GM12878 (cell line): ENCODE results near the gene NAA10. TPM values are rescaled to one million over a fixed set of nuclear protein-coding genes. Genes with fewer than 3 reads are reported as not detected.

ENCODE experiments used
- ATAC-seq: fragments of 200-7000 bp; cut with Tn5 transposase; 3 replicates; pipeline ENCODE4 v1.9.1; 2020; ENCODE audit warnings: mild to moderate bottlenecking, moderate library complexity
- BruUV-seq: library from RNA; stranded (reverse); fragments of 400-500 nt; replicated peaks from 2 replicates; lab custom pipeline; 2021; lab: Mats Ljungman, UMichigan
- CTCF ChIA-PET: fragments of 300-600 bp; sonication (Branson Sonifier 250); formaldehyde crosslinking; extraction: SDS; loops from one replicate; lab custom pipeline; 2021; ENCODE audit warnings: inconsistent platforms; lab: Yijun Ruan, JAX
- POLR2A ChIA-PET: fragments of 350-600 bp; formaldehyde crosslinking; extraction: SDS; loops from one replicate; lab custom pipeline; 2021; ENCODE audit warnings: inconsistent platforms; lab: Charles Lee
- RAD21 ChIA-PET: fragments of 300-600 bp; sonication (Branson Sonifier 250); formaldehyde crosslinking; loops from one replicate; lab custom pipeline; 2023; ENCODE audit warnings: antibody characterized with exemption; ENCODE audit not compliant: unreplicated experiment; lab: Charles Lee
- SMC1A ChIA-PET: fragments of 300-600 bp; sonication (Branson Sonifier 250); formaldehyde crosslinking; loops from one replicate; lab custom pipeline; 2023; ENCODE audit not compliant: unreplicated experiment, uncharacterized antibody; lab: Charles Lee
- DNase-seq: peaks from one replicate; pipeline ENCODE4 v3.0.0-alpha.2; 2011; ENCODE audit warnings: low read depth, low spot score
- FAIRE-seq: peaks from 3 replicates; lab custom pipeline; 2011; peaks lifted over from hg19 to GRCh38; lab: Jason Lieb, UNC
- H2AFZ ChIP-seq: 2 replicates; pipeline ENCODE4 v1.6.0; 2011; ENCODE audit warnings: low read depth, low read length, control low read depth; ENCODE audit not compliant: control insufficient read depth
- H3K27ac ChIP-seq: 2 replicates; pipeline ENCODE4 v1.5.1; 2011; ENCODE audit warnings: control low read depth; ENCODE audit not compliant: control insufficient read depth, insufficient read depth
- H3K27me3 ChIP-seq, 2 experiments: replicated peaks in 1 of 2; 2 replicates each; pipeline versions ENCODE4 v1.6.0 to v1.6.1; 2011; ENCODE audit warnings: low read length in 1 of 2; ENCODE audit not compliant: control insufficient read depth in 2 of 2, insufficient read depth in 2 of 2
- H3K36me3 ChIP-seq, 2 experiments: 2 replicates each; pipeline ENCODE4 v1.5.1; 2011; ENCODE audit warnings: low read length in 1 of 2; ENCODE audit not compliant: control insufficient read depth in 2 of 2, insufficient read depth in 2 of 2
- H3K4me1 ChIP-seq: 2 replicates; pipeline ENCODE4 v1.6.1; 2011; ENCODE audit warnings: mild to moderate bottlenecking, low read length, moderate library complexity, mixed read lengths; ENCODE audit not compliant: control insufficient read depth, insufficient read depth
- H3K4me2 ChIP-seq: 2 replicates; pipeline ENCODE4 v1.6.0; 2011; ENCODE audit warnings: control low read depth; ENCODE audit not compliant: control insufficient read depth, insufficient read depth
- H3K4me3 ChIP-seq: fragments of 200-600 bp; sonication (generic); 2 replicates; pipeline ENCODE4 v1.5.1; 2016
- H3K79me2 ChIP-seq: 2 replicates; pipeline ENCODE4 v1.6.0; 2011; ENCODE audit warnings: low read length; ENCODE audit not compliant: control insufficient read depth, insufficient read depth
- H3K9ac ChIP-seq: 2 replicates; pipeline ENCODE4 v1.8.0; 2011; ENCODE audit warnings: low read length, control low read depth, mixed read lengths; ENCODE audit not compliant: control insufficient read depth, insufficient read depth
- H3K9me3 ChIP-seq: replicated peaks from 3 replicates; pipeline ENCODE4 v1.5.1; 2011; ENCODE audit warnings: mild to moderate bottlenecking, low read length; ENCODE audit not compliant: control insufficient read depth, insufficient read depth
- H4K20me1 ChIP-seq: 2 replicates; pipeline ENCODE4 v1.6.0; 2011; ENCODE audit not compliant: control insufficient read depth, insufficient read depth
- ASH2L ChIP-seq: fragments of 300-600, 200-600 bp; sonication (generic); IDR thresholded peaks from 2 replicates; pipeline ENCODE4 v1.6.1; 2017; ENCODE audit warnings: low read depth, mild to moderate bottlenecking, borderline replicate concordance
- ATF3 ChIP-seq: IDR thresholded peaks from 2 replicates; pipeline ENCODE4 v1.6.1; 2011; ENCODE audit warnings: low read depth, mild to moderate bottlenecking, low read length, moderate library complexity, borderline replicate concordance; ENCODE audit errors: extremely low read depth
- BCLAF1 ChIP-seq: fragments of 450-650 bp; IDR thresholded peaks from 2 replicates; pipeline ENCODE4 v1.6.1; 2017; ENCODE audit warnings: antibody characterized with exemption, mild to moderate bottlenecking, moderate library complexity
- EED ChIP-seq: sonication (generic); IDR thresholded peaks from 2 replicates; pipeline ENCODE4 v1.6.1; 2016; ENCODE audit warnings: antibody characterized with exemption, low read depth
- NFYA ChIP-seq: IDR thresholded peaks from 2 replicates; pipeline ENCODE4 v1.6.1; 2011; ENCODE audit warnings: low read depth, mild to moderate bottlenecking, low read length, improper control_type of control experiment, borderline replicate concordance
- NR2C1 ChIP-seq: fragments of 450-650 bp; IDR thresholded peaks from 2 replicates; pipeline ENCODE4 v1.6.1; 2017; ENCODE audit warnings: antibody characterized with exemption, mild to moderate bottlenecking, moderate library complexity
- POLR2AphosphoS5 ChIP-seq: IDR thresholded peaks from 2 replicates; pipeline ENCODE4 v1.6.1; 2011; ENCODE audit warnings: mild to moderate bottlenecking, low read length, inconsistent platforms
- RB1 ChIP-seq: fragments of 450-650 bp; formaldehyde crosslinking; IDR thresholded peaks from 2 replicates; pipeline ENCODE4 v1.6.1; 2017; ENCODE audit warnings: mild to moderate bottlenecking, borderline replicate concordance
- RBBP5 ChIP-seq: fragments of 200-600 bp; sonication (generic); conservative IDR thresholded peaks from 2 replicates; pipeline ENCODE4 v1.6.1; 2016
- RFX5 ChIP-seq: IDR thresholded peaks from 2 replicates; pipeline ENCODE4 v1.6.1; 2011; ENCODE audit warnings: low read depth, low read length, improper control_type of control experiment
- SMARCA5 ChIP-seq: fragments of 450-650 bp; IDR thresholded peaks from 2 replicates; pipeline ENCODE4 v1.6.1; 2017; ENCODE audit warnings: mild to moderate bottlenecking
- SP1 ChIP-seq: IDR thresholded peaks from one replicate; pipeline ENCODE4 v1.6.1; 2011; ENCODE audit warnings: low read depth, low read length
- ZNF622 ChIP-seq: fragments of 450-650 bp; IDR thresholded peaks from 2 replicates; pipeline ENCODE4 v1.6.1; 2017; ENCODE audit warnings: mild to moderate bottlenecking, inconsistent platforms
- WGBS: methylation state at CpG from one replicate; pipeline ENCODE4 v1.1.6; 2016; ENCODE audit warnings: low lambda C conversion rate; ENCODE audit not compliant: insufficient replicate concordance, insufficient coverage; ENCODE audit errors: missing lambda C conversion rate; 5-methylcytosine and 5-hydroxymethylcytosine counted together
- in situ Hi-C: fragments of 300-500 bp; cut with MboI; formaldehyde crosslinking; loops from 9 replicates; pipeline ENCODE4 v1.14.3; 2018; ENCODE audit warnings: mixed read lengths
- intact Hi-C: fragments of 100-400 bp; cut with micrococcal nuclease; formaldehyde crosslinking; loops from one replicate; pipeline ENCODE4 v1.14.2; 2022; ENCODE audit not compliant: unreplicated experiment
- polyA plus RNA-seq, 11 experiments: library from polyadenylated mRNA; depleted of rRNA in 4 of 11; unstranded in 6 of 11; stranded (reverse) in 5 of 11; fragments of >200 nt; fragmentation: Nextera tagmentation in 4 of 11; fragmentation: Illumina TruSeq in 1 of 11; extraction: Ambion mirVana in 4 of 11; extraction: Trizol in 1 of 11; gene quantifications; 1 replicate in 1 of 11; 2 replicates in 10 of 11; pipeline versions ENCODE4 v1.2.1 to v1.2.3, GENCODE V29; 2011 to 2016; ENCODE audit warnings: inconsistent platforms in 2 of 11, missing spikeins in 2 of 11, low read depth in 1 of 11
- total RNA-seq, 4 experiments: library from RNA; depleted of rRNA in 3 of 4; stranded (reverse); fragments of >200 nt in 3 of 4; fragmentation: Illumina TruSeq in 1 of 4; extraction: Trizol in 1 of 4; gene quantifications; 2 replicates each; pipeline versions ENCODE4 v1.2.1 to v1.2.3, GENCODE V29; 2013 to 2021

The NAA10 gene
- total and polyA plus RNA-seq, 10 of the 15 experiments (the other 5 are each of a cell fraction or from before 2014, with no cell fraction given) = 7.9 to 212 (median 98.9) TPM

- ChIA-PET RAD21 (no interaction called here), CTCF (no interaction called here), SMC1A (no interaction called here)
- DNase-seq = no peak
- in situ Hi-C loops = no loop called here
- H3K4me2 ChIP-seq = no peak overlapping the region
- H3K79me2 ChIP-seq = no peaks in the 10 kb centered on the region
- no peak overlapping the region for H2AFZ ChIP-seq
- 37% methylated on average over 8 of the region's 8 CpGs for WGBS
- no peak for TF ChIP-seq ATF3
- no peak for TF ChIP-seq ZNF622
- TF ChIP-seq NFYA = no peak
- TF ChIP-seq, all 136 proteins: peak for 0
- H3K27me3 ChIP-seq = peaks cover 0 to 2% of the 10 kb centered on the region in 2 experiments; a peak in 3 of 4 replicates
- no peaks in the 10 kb centered on the region for H4K20me1 ChIP-seq
- no peak overlapping the region for H3K27ac ChIP-seq
- H3K9ac ChIP-seq = no peak overlapping the region
- no peaks in the 10 kb centered on the region for H3K9me3 ChIP-seq
- BruUV-seq = no TSS peak
- intact Hi-C loops = no loop called here
- H3K36me3 ChIP-seq = no peaks in the 10 kb centered on the region
- ATAC-seq = no peak
- FAIRE-seq = no peak
- POLR2A ChIA-PET = no interaction called here
- no peaks in the 10 kb centered on the region for H3K4me1 ChIP-seq
- H3K4me3 ChIP-seq = no peak overlapping the region
Measured at GRCh38 chrX:153887385-153887784, 47.5 kb downstream of the NAA10 start.

GRCh38 chrX:153886915-153887314, 47.9 kb downstream of the NAA10 start:
- in situ Hi-C loops = no loop called here
- H3K9me3 ChIP-seq = no peaks in the 10 kb centered on the region
- TF ChIP-seq RBBP5 (no peak), EED (no peak), RFX5 (no peak), RB1 (no peak), POLR2AphosphoS5 (no peak), NR2C1 (no peak), ASH2L (no peak), BCLAF1 (no peak), SP1 (no peak), SMARCA5 (no peak)
- SMC1A ChIA-PET = no interaction called here
- RAD21 ChIA-PET = no interaction called here
- DNase-seq (no peak), FAIRE-seq (no peak), ATAC-seq (no peak)
- H3K4me2 ChIP-seq = no peak overlapping the region
- no peaks in the 10 kb centered on the region for H3K36me3 ChIP-seq
- H3K9ac ChIP-seq = no peak overlapping the region
- intact Hi-C loops = no loop called here
- CTCF ChIA-PET = no interaction called here
- 37% methylated on average over 13 of the region's 13 CpGs for WGBS
- no TSS peak for BruUV-seq
- no peak overlapping the region for H2AFZ ChIP-seq
- H3K79me2 ChIP-seq = no peaks in the 10 kb centered on the region
- H3K4me1 ChIP-seq = no peaks in the 10 kb centered on the region
- no peaks in the 10 kb centered on the region for H4K20me1 ChIP-seq
- H3K27me3 ChIP-seq = peaks cover 0 to 2% of the 10 kb centered on the region in 2 experiments; a peak in 3 of 4 replicates
- no peak overlapping the region for H3K27ac ChIP-seq
- POLR2A ChIA-PET = interaction anchor here (0.5 kb wide), 1 partner anchor 167 kb away, joined by 7 read pairs; no protein-coding TSS in a partner anchor
- no peak overlapping the region for H3K4me3 ChIP-seq
